ENCODE data around the gene GAS7. TPM values are rescaled to one million over a fixed set of nuclear protein-coding genes. Genes with fewer than 3 reads are reported as not detected.

The GAS7 gene
- total and polyA plus RNA-seq, 7 donors, result 1.4 to 16.9 (median 7.0) TPM

DNA sequence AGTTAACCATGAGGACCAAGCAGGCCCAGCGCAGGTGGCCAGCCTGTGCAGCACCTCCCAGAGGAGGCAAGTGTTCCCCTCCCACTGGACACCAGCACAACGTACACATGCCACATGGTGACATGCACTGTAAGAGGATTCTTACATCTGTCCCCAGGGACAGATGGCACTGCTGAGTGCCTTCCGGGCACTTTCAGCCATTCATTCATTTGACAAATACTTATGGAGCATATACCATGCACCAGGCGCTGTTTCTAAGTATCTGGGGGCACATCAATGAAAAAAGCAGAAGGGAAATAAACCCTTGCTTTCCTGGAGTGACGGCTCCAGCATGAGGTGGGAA lies 79.6 kb downstream of the GAS7 start:
- TF ChIP-seq, protein P1, sequence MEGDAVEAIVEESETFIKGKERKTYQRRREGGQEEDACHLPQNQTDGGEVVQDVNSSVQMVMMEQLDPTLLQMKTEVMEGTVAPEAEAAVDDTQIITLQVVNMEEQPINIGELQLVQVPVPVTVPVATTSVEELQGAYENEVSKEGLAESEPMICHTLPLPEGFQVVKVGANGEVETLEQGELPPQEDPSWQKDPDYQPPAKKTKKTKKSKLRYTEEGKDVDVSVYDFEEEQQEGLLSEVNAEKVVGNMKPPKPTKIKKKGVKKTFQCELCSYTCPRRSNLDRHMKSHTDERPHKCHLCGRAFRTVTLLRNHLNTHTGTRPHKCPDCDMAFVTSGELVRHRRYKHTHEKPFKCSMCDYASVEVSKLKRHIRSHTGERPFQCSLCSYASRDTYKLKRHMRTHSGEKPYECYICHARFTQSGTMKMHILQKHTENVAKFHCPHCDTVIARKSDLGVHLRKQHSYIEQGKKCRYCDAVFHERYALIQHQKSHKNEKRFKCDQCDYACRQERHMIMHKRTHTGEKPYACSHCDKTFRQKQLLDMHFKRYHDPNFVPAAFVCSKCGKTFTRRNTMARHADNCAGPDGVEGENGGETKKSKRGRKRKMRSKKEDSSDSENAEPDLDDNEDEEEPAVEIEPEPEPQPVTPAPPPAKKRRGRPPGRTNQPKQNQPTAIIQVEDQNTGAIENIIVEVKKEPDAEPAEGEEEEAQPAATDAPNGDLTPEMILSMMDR (IDR thresholded peaks at IDR 0.05), result no peak
- H3K9me3 ChIP-seq, result no peaks in the 10 kb centered on the region
- no peaks in the 10 kb centered on the region for H3K36me3 ChIP-seq (ENCODE audit: insufficient read depth in 1 of 2, low read depth in 1 of 2)
- no peak overlapping the region for H3K4me3 ChIP-seq
- ATAC-seq, result no peak
- no peak for DNase-seq
- H3K27ac ChIP-seq, result no peak overlapping the region
- 70 to 80% (median 74%) methylated on average over 5 of the region's 5 CpGs for WGBS, 3 donors
- H3K4me1 ChIP-seq, result peaks cover 4% of the 10 kb centered on the region
- H3K27me3 ChIP-seq (ENCODE audit: insufficient read depth in 3 of 3, low read length in 2 of 3), result peaks cover 0 to 2% (median 0%) of the 10 kb centered on the region in 3 donors
- intact Hi-C loops (cut with DNase I), result loop anchor here in 1 of 2 donors (10.0 kb wide), 1 partner anchor 94 kb away; no protein-coding TSS in a partner anchor

DNA sequence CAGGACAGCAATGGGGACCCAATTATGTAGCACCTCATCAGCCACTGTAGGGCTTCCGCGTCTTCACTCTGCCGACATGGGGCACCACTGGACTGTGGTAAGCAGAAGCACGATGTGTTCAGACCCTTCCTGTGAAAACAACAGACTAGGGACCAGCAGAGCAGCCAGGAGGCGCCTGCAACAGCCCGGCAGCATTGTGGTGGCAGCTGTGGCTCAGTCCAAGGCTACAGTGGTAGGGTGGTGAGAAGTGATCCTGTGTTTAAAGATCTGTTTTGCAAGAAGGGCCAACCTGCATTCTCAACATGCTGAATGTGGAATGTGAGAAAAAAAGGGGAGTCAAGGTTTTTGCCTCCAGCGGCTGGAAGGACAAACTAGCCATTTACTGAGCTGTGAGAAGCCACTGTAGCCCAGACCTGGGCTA lies 80.8 kb downstream of the GAS7 start:
- Histone ChIP-seq H3K4me3 (no peak overlapping the region), H3K36me3 (ENCODE audit: insufficient read depth in 1 of 2, low read depth in 1 of 2) (no peaks in the 10 kb centered on the region), H3K4me1 (peaks cover 4% of the 10 kb centered on the region), H3K27ac (no peak overlapping the region), H3K9me3 (no peaks in the 10 kb centered on the region), H3K27me3 (ENCODE audit: insufficient read depth in 3 of 3, low read length in 2 of 3) (peaks cover 0 to 3% (median 0%) of the 10 kb centered on the region in 3 donors)
- ATAC-seq (no peak), DNase-seq (no peak)
- intact Hi-C loops (cut with DNase I), result loop anchor here in 1 of 2 donors (10.0 kb wide), 1 partner anchor 93 kb away; no protein-coding TSS in a partner anchor
- WGBS, 3 donors, result 80 to 82% (median 81%) methylated on average over 7 of the region's 7 CpGs
- TF ChIP-seq, protein P1 (IDR thresholded peaks at IDR 0.05), result no peak

DNA sequence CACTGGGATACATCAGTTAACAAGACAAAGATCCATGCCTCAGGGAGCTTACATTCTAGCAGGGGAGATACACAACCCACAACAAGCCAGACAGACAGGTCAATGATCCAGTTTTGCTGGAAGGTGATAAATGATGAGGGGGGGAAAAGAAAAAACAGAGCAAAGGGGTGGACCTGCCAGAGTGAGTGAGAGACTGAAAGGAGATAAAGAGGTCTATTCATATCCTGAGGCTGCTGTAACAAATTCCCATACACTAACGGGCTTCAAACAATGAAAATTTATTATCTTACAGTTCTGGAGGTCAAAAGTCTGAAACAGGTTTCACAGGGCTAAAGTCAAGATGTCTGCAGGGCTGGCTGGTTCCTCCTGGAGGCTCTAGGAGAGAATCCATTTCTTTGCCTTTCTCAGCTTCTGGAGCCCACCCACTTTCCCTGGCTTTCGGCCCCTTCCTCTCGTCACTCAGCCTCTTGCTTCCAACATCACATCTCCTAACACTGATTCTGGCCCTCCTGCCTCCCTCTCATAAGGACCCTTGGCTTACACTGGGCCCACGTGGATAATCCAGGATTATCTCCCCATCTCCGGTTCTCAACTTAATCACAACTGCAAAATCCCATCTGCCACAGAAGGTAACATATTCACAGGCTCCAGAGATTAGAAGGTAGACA lies 81.5 kb downstream of the GAS7 start:
- 81 to 85% (median 84%) methylated on average over 5 of the region's 5 CpGs for WGBS, 3 donors
- no peaks in the 10 kb centered on the region for H3K36me3 ChIP-seq (ENCODE audit: insufficient read depth in 1 of 2, low read depth in 1 of 2)
- ATAC-seq (no peak), DNase-seq (no peak)
- peaks cover 0 to 6% (median 1%) of the 10 kb centered on the region in 3 donors for H3K27me3 ChIP-seq (ENCODE audit: insufficient read depth in 3 of 3, low read length in 2 of 3)
- TF ChIP-seq, protein P1 (IDR thresholded peaks at IDR 0.05), result no peak
- no peaks in the 10 kb centered on the region for H3K9me3 ChIP-seq
- intact Hi-C loops (cut with DNase I), result loop anchor here in 1 of 2 donors (10.0 kb wide), 1 partner anchor 92 kb away; no protein-coding TSS in a partner anchor
- peaks cover 4% of the 10 kb centered on the region for H3K4me1 ChIP-seq
- no peak overlapping the region for H3K27ac ChIP-seq
- no peak overlapping the region for H3K4me3 ChIP-seq

DNA sequence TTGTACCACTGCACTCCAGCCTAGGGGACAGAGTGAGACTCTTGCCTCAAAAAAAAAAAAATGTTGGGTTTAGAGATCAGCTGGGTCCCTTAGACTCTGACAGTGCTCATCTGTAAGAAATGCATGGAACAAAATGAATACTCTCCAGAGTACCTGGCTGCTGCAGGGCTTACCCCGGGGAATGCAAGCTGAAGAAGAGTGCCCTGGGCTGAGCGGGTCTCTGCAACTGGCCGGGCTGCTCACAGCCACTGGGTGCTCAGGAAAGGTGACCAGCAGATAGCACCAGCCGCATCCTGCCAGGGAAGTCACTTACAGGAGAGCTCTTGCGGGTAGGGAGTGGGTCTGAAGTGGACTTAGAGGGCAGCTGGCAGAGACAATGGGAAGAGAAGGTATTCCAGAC lies 82.1 kb downstream of the GAS7 start:
- WGBS, 3 donors, result 80 to 93% (median 93%) methylated on average over 5 of the region's 5 CpGs
- no peak overlapping the region for H3K27ac ChIP-seq
- ATAC-seq, result no peak
- TF ChIP-seq, protein P1 (IDR thresholded peaks at IDR 0.05), result no peak
- DNase-seq, result no peak
- peaks cover 4% of the 10 kb centered on the region for H3K4me1 ChIP-seq
- intact Hi-C loops (cut with DNase I), result loop anchor here in 1 of 2 donors (10.0 kb wide), 1 partner anchor 91 kb away; no protein-coding TSS in a partner anchor
- no peaks in the 10 kb centered on the region for H3K36me3 ChIP-seq (ENCODE audit: insufficient read depth in 1 of 2, low read depth in 1 of 2)
- no peaks in the 10 kb centered on the region for H3K9me3 ChIP-seq
- H3K4me3 ChIP-seq, result no peak overlapping the region
- H3K27me3 ChIP-seq (ENCODE audit: insufficient read depth in 3 of 3, low read length in 2 of 3), result peaks cover 0 to 6% (median 1%) of the 10 kb centered on the region in 3 donors

Measured in psoas muscle (tissue), 8 donors.